Colonic mucosa (tissue), 4 donors: ENCODE results near the gene PCGF3. TPM values are rescaled to one million over a fixed set of nuclear protein-coding genes. Genes with fewer than 3 reads are reported as not detected.

Experiments
- DNase-seq: peaks from one replicate; pipeline ENCODE4 v3.0.0-alpha.2; 2020
- H3K27ac ChIP-seq: fragments of 200-600 bp; one replicate; pipeline ENCODE4 v1.8.0; 2021
- H3K27me3 ChIP-seq: fragments of 200-600 bp; one replicate; pipeline ENCODE4 v1.8.0; 2021
- H3K36me3 ChIP-seq: fragments of 200-600 bp; one replicate; pipeline ENCODE4 v1.8.0; 2021
- H3K4me1 ChIP-seq: fragments of 200-600 bp; one replicate; pipeline ENCODE4 v1.8.0; 2021; ENCODE audit warnings: mild to moderate bottlenecking
- H3K4me3 ChIP-seq: fragments of 200-600 bp; one replicate; pipeline ENCODE4 v1.8.0; 2021
- H3K9ac ChIP-seq, 2 donors: one replicate each; pipeline ENCODE4 v1.7.0; 2013; ENCODE audit warnings: control low read depth in 2 of 2, low read depth in 2 of 2, low read length in 2 of 2
- H3K9me3 ChIP-seq: fragments of 200-600 bp; one replicate; pipeline ENCODE4 v1.8.0; 2021
- intact Hi-C: fragments of 100-400 bp; cut with DNase I; formaldehyde crosslinking; loops from one replicate; pipeline ENCODE4 v1.14.1; 2022
- total RNA-seq, 2 donors: library from RNA; stranded (reverse); fragmentation: NEBNext Ultra II Directional in 1 of 2; extraction: Animal tissue kit (Norgen Biotek cat#: 25700) in 1 of 2; gene quantifications; one replicate each; pipeline ENCODE4 v1.2.1, GENCODE V29; 2021
- TF ChIP-seq, protein P1 (sequence below): fragments of 200-600 bp; IDR thresholded peaks from one replicate; pipeline ENCODE4 v1.8.0; 2022; ENCODE audit warnings: antibody characterized with exemption, mild to moderate bottlenecking
- donor health status: healthy.
- donor health status: DM: no; HTN: no; CAD: no.
- donor health status: DM: no; HTN: no; CAD: no.

Gene PCGF3
- total RNA-seq, 2 donors from 2014 or later, result 50.8 to 53.2 TPM

GRCh38 chr4:760616-761015 is 55.0 kb downstream of the PCGF3 start:
- no peak for DNase-seq

GRCh38 chr4:761086-761485 is 55.5 kb downstream of the PCGF3 start:
- Histone ChIP-seq H3K4me1 (no peaks in the 10 kb centered on the region), H3K9me3 (no peaks in the 10 kb centered on the region), H3K36me3 (no peaks in the 10 kb centered on the region), H3K27ac (no peak overlapping the region), H3K27me3 (no peaks in the 10 kb centered on the region), H3K4me3 (no peak overlapping the region), H3K9ac (no peak overlapping the region)
- intact Hi-C loops, result no loop called here
- TF ChIP-seq, protein P1, sequence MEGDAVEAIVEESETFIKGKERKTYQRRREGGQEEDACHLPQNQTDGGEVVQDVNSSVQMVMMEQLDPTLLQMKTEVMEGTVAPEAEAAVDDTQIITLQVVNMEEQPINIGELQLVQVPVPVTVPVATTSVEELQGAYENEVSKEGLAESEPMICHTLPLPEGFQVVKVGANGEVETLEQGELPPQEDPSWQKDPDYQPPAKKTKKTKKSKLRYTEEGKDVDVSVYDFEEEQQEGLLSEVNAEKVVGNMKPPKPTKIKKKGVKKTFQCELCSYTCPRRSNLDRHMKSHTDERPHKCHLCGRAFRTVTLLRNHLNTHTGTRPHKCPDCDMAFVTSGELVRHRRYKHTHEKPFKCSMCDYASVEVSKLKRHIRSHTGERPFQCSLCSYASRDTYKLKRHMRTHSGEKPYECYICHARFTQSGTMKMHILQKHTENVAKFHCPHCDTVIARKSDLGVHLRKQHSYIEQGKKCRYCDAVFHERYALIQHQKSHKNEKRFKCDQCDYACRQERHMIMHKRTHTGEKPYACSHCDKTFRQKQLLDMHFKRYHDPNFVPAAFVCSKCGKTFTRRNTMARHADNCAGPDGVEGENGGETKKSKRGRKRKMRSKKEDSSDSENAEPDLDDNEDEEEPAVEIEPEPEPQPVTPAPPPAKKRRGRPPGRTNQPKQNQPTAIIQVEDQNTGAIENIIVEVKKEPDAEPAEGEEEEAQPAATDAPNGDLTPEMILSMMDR, result no peak
- DNase-seq, result no peak

More at GRCh38 chr4:760616-761015, 55.0 kb downstream of the PCGF3 start:
- H3K9ac ChIP-seq, result no peak overlapping the region
- TF ChIP-seq, protein P1, result no peak
- no peak overlapping the region for H3K4me3 ChIP-seq
- no peaks in the 10 kb centered on the region for H3K36me3 ChIP-seq
- no peaks in the 10 kb centered on the region for H3K9me3 ChIP-seq
- H3K27ac ChIP-seq, result no peak overlapping the region
- intact Hi-C loops, result no loop called here
- no peaks in the 10 kb centered on the region for H3K27me3 ChIP-seq
- H3K4me1 ChIP-seq, result no peaks in the 10 kb centered on the region

- intact Hi-C loops, result no loop called here
- H3K4me3 ChIP-seq, result no peak overlapping the region
- no peaks in the 10 kb centered on the region for H3K36me3 ChIP-seq
- no peak overlapping the region for H3K27ac ChIP-seq
- no peaks in the 10 kb centered on the region for H3K4me1 ChIP-seq
- TF ChIP-seq, protein P1, result no peak
- no peaks in the 10 kb centered on the region for H3K27me3 ChIP-seq
- H3K9ac ChIP-seq, result no peak overlapping the region
- H3K9me3 ChIP-seq, result no peaks in the 10 kb centered on the region
- DNase-seq, result no peak
Measured at GRCh38 chr4:761739-762138, 56.1 kb downstream of the PCGF3 start.

- no peak overlapping the region for H3K4me3 ChIP-seq
- H3K27ac ChIP-seq, result no peak overlapping the region
- no peaks in the 10 kb centered on the region for H3K4me1 ChIP-seq
- H3K27me3 ChIP-seq, result no peaks in the 10 kb centered on the region
- intact Hi-C loops, result no loop called here
- H3K9me3 ChIP-seq, result no peaks in the 10 kb centered on the region
- H3K9ac ChIP-seq, result no peak overlapping the region
- no peak for DNase-seq
- TF ChIP-seq, protein P1, result no peak
- H3K36me3 ChIP-seq, result no peaks in the 10 kb centered on the region
Measured at GRCh38 chr4:762211-763190, 56.9 kb downstream of the PCGF3 start.

- no peaks in the 10 kb centered on the region for H3K36me3 ChIP-seq
Measured at GRCh38 chr4:763191-763810, 57.7 kb downstream of the PCGF3 start.

More at GRCh38 chr4:763191-763810, 57.7 kb downstream of the PCGF3 start:
- Histone ChIP-seq H3K27me3 (no peaks in the 10 kb centered on the region), H3K27ac (no peak overlapping the region), H3K4me1 (no peaks in the 10 kb centered on the region), H3K9ac (no peak overlapping the region), H3K9me3 (no peaks in the 10 kb centered on the region), H3K4me3 (no peak overlapping the region)
- no peak for DNase-seq
- TF ChIP-seq, protein P1, result no peak
- intact Hi-C loops, result no loop called here
